Tibial artery (tissue), 4 donors: ENCODE measurements around the gene FGFR2.

Source experiments
- DNase-seq, 2 donors: peaks; one replicate each; pipeline ENCODE4 v3.0.0-alpha.2; 2019
- H3K27ac ChIP-seq, 2 donors: fragments of 200-600 bp; sonication (generic) in 1 of 2; 1 replicate in 1 of 2; 2 replicates in 1 of 2; pipeline ENCODE4 v1.5.1; 2018 to 2019; ENCODE audit warnings: mild to moderate bottlenecking in 1 of 2
- H3K27me3 ChIP-seq, 2 donors: fragments of 200-600 bp; sonication (generic) in 1 of 2; one replicate each; pipeline versions ENCODE4 v1.5.1 to v1.6.0; 2016 to 2019
- H3K36me3 ChIP-seq, 3 donors: fragments of 200-600 bp; sonication (generic) in 2 of 3; one replicate each; pipeline ENCODE4 v1.5.1; 2016 to 2019; ENCODE audit warnings: mild to moderate bottlenecking in 2 of 3
- H3K4me1 ChIP-seq, 4 donors: fragments of 200-600 bp; sonication (generic) in 2 of 4; 1 replicate in 3 of 4; 2 replicates in 1 of 4; pipeline ENCODE4 v1.5.1; 2016 to 2019
- H3K4me3 ChIP-seq, 2 donors: fragments of 200-600 bp; sonication (generic) in 1 of 2; 1 replicate in 1 of 2; 2 replicates in 1 of 2; pipeline ENCODE4 v1.5.1; 2018 to 2019; ENCODE audit warnings: mild to moderate bottlenecking in 2 of 2
- H3K9me3 ChIP-seq, 3 donors: fragments of 200-600 bp; sonication (generic) in 1 of 3; one replicate each; pipeline ENCODE4 v1.5.1; 2016 to 2019
- CTCF ChIP-seq, 2 experiments: fragments of 200-600 bp in 1 of 2; fragments of 450-650 bp in 1 of 2; IDR thresholded peaks; one replicate each; pipeline ENCODE4 v1.5.1; 2017 to 2019; ENCODE audit warnings: antibody characterized with exemption in 2 of 2, mild to moderate bottlenecking in 1 of 2, moderate library complexity in 1 of 2
- intact Hi-C: fragments of 100-400 bp; cut with DNase I; formaldehyde crosslinking; loops from one replicate; pipeline ENCODE4 v1.15.0; 2023; ENCODE audit warnings: low total_unique reads

Gene FGFR2

GRCh38 chr10:121539786-121540185, 58.5 kb downstream of the FGFR2 start:
- no peak for TF ChIP-seq CTCF (IDR thresholded peaks at IDR 0.05)
- no peak overlapping the region for H3K27ac ChIP-seq
- DNase-seq = no peak
- no peaks in the 10 kb centered on the region for H3K27me3 ChIP-seq
- peaks cover 0 to 29% (median 7%) of the 10 kb centered on the region in 4 donors for H3K4me1 ChIP-seq
- H3K36me3 ChIP-seq = peaks cover 0 to under 1% (median 0%) of the 10 kb centered on the region in 3 donors
- no peak overlapping the region for H3K4me3 ChIP-seq
- no peaks in the 10 kb centered on the region for H3K9me3 ChIP-seq
- intact Hi-C loops = no loop called here

- TF ChIP-seq CTCF (IDR thresholded peaks at IDR 0.05) = no peak
- Histone ChIP-seq H3K36me3 (no peaks in the 10 kb centered on the region), H3K4me3 (no peak overlapping the region), H3K9me3 (no peaks in the 10 kb centered on the region), H3K27me3 (no peaks in the 10 kb centered on the region), H3K27ac (no peak overlapping the region), H3K4me1 (peaks cover 0 to 21% (median 7%) of the 10 kb centered on the region in 4 donors)
- peak in 1 of 2 donors; percentile 42 for DNase-seq
- intact Hi-C loops = no loop called here
Observed at GRCh38 chr10:121536310-121536913, 61.8 kb downstream of the FGFR2 start.

- no peak for DNase-seq
- Histone ChIP-seq H3K27me3 (no peaks in the 10 kb centered on the region), H3K27ac (no peak overlapping the region), H3K4me3 (no peak overlapping the region), H3K4me1 (peaks cover 0 to 11% (median 3%) of the 10 kb centered on the region in 4 donors), H3K36me3 (no peaks in the 10 kb centered on the region), H3K9me3 (no peaks in the 10 kb centered on the region)
- TF ChIP-seq CTCF (IDR thresholded peaks at IDR 0.05) = no peak
- intact Hi-C loops = no loop called here
Observed at GRCh38 chr10:121535381-121535780, 62.9 kb downstream of the FGFR2 start.

GRCh38 chr10:121532292-121532864, 65.9 kb downstream of the FGFR2 start:
- no peaks in the 10 kb centered on the region for H3K36me3 ChIP-seq
- no peaks in the 10 kb centered on the region for H3K9me3 ChIP-seq
- no peak overlapping the region for H3K27ac ChIP-seq
- H3K4me3 ChIP-seq = no peak overlapping the region
- intact Hi-C loops = no loop called here
- H3K27me3 ChIP-seq = no peaks in the 10 kb centered on the region
- H3K4me1 ChIP-seq = peaks cover 0 to 11% (median 3%) of the 10 kb centered on the region in 4 donors
- TF ChIP-seq CTCF (IDR thresholded peaks at IDR 0.05) = no peak
- no peak for DNase-seq

GRCh38 chr10:121531830-121532178, 66.4 kb downstream of the FGFR2 start:
- H3K27me3 ChIP-seq = no peaks in the 10 kb centered on the region
- H3K9me3 ChIP-seq = no peaks in the 10 kb centered on the region
- peaks cover 0 to 11% (median 3%) of the 10 kb centered on the region in 4 donors for H3K4me1 ChIP-seq
- intact Hi-C loops = no loop called here
- H3K36me3 ChIP-seq = no peaks in the 10 kb centered on the region
- TF ChIP-seq CTCF (IDR thresholded peaks at IDR 0.05) = no peak
- no peak overlapping the region for H3K4me3 ChIP-seq
- no peak for DNase-seq
- H3K27ac ChIP-seq = no peak overlapping the region
